Tibial artery (tissue), 4 donors: ENCODE measurements around the gene SMC4.

Experiments
- DNase-seq, 2 donors: peaks; one replicate each; pipeline ENCODE4 v3.0.0-alpha.2; 2019
- H3K27ac ChIP-seq, 2 donors: fragments of 200-600 bp; sonication (generic) in 1 of 2; 1 replicate in 1 of 2; 2 replicates in 1 of 2; pipeline ENCODE4 v1.5.1; 2018 to 2019; ENCODE audit warnings: mild to moderate bottlenecking in 1 of 2
- H3K27me3 ChIP-seq, 2 donors: fragments of 200-600 bp; sonication (generic) in 1 of 2; one replicate each; pipeline versions ENCODE4 v1.5.1 to v1.6.0; 2016 to 2019
- H3K36me3 ChIP-seq, 3 donors: fragments of 200-600 bp; sonication (generic) in 2 of 3; one replicate each; pipeline ENCODE4 v1.5.1; 2016 to 2019; ENCODE audit warnings: mild to moderate bottlenecking in 2 of 3
- H3K4me1 ChIP-seq, 4 donors: fragments of 200-600 bp; sonication (generic) in 2 of 4; 1 replicate in 3 of 4; 2 replicates in 1 of 4; pipeline ENCODE4 v1.5.1; 2016 to 2019
- H3K4me3 ChIP-seq, 2 donors: fragments of 200-600 bp; sonication (generic) in 1 of 2; 1 replicate in 1 of 2; 2 replicates in 1 of 2; pipeline ENCODE4 v1.5.1; 2018 to 2019; ENCODE audit warnings: mild to moderate bottlenecking in 2 of 2
- H3K9me3 ChIP-seq, 3 donors: fragments of 200-600 bp; sonication (generic) in 1 of 3; one replicate each; pipeline ENCODE4 v1.5.1; 2016 to 2019
- intact Hi-C: fragments of 100-400 bp; cut with DNase I; formaldehyde crosslinking; loops from one replicate; pipeline ENCODE4 v1.15.0; 2023; ENCODE audit warnings: low total_unique reads
- TF ChIP-seq, protein P1 (sequence below), 2 experiments: fragments of 200-600 bp in 1 of 2; fragments of 450-650 bp in 1 of 2; IDR thresholded peaks; one replicate each; pipeline ENCODE4 v1.5.1; 2017 to 2019; ENCODE audit warnings: antibody characterized with exemption in 2 of 2, mild to moderate bottlenecking in 1 of 2, moderate library complexity in 1 of 2

Gene SMC4

DNA sequence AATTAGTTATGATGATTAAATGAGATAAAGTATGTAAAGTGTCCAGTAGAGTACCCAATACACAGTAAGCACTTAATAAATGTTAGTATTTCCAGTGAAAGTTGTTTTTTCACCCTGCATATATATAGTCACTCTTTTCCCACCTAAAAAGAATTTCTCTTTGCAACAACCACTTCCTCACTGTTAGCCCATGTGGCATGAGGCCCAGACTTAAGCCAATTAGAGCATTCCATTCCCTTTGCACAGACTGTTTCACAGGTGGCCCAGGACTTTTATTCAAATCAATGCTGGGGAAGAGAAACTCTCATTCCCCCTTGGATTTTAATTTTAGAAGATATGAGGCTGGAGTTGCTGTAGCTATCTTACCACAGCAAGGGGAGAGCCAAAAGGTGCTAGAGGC lies 4.2 kb upstream of the SMC4 start:
- Histone ChIP-seq H3K4me3 (no peak overlapping the region), H3K4me1 (peaks cover 0 to 9% (median 7%) of the 10 kb centered on the region in 4 donors), H3K9me3 (no peaks in the 10 kb centered on the region), H3K27ac (no peak overlapping the region), H3K36me3 (no peaks in the 10 kb centered on the region), H3K27me3 (no peaks in the 10 kb centered on the region)
- DNase-seq = no peak
- intact Hi-C loops = no loop called here
- TF ChIP-seq, protein P1, sequence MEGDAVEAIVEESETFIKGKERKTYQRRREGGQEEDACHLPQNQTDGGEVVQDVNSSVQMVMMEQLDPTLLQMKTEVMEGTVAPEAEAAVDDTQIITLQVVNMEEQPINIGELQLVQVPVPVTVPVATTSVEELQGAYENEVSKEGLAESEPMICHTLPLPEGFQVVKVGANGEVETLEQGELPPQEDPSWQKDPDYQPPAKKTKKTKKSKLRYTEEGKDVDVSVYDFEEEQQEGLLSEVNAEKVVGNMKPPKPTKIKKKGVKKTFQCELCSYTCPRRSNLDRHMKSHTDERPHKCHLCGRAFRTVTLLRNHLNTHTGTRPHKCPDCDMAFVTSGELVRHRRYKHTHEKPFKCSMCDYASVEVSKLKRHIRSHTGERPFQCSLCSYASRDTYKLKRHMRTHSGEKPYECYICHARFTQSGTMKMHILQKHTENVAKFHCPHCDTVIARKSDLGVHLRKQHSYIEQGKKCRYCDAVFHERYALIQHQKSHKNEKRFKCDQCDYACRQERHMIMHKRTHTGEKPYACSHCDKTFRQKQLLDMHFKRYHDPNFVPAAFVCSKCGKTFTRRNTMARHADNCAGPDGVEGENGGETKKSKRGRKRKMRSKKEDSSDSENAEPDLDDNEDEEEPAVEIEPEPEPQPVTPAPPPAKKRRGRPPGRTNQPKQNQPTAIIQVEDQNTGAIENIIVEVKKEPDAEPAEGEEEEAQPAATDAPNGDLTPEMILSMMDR (IDR thresholded peaks at IDR 0.05) = no peak

- H3K4me1 ChIP-seq = peaks cover 0 to 17% (median 14%) of the 10 kb centered on the region in 4 donors
- TF ChIP-seq, protein P1 (IDR thresholded peaks at IDR 0.05) = no peak
- intact Hi-C loops = no loop called here
- DNase-seq = no peak
- no peaks in the 10 kb centered on the region for H3K27me3 ChIP-seq
- peak overlapping the region; percentile 87 to 88 for H3K27ac ChIP-seq
- peak overlapping the region; percentile 63 to 81 for H3K4me3 ChIP-seq
- no peaks in the 10 kb centered on the region for H3K9me3 ChIP-seq
- no peaks in the 10 kb centered on the region for H3K36me3 ChIP-seq
Observed at GRCh38 chr3:160398820-160399124, 678 bp upstream of the SMC4 start.

- H3K27me3 ChIP-seq = no peaks in the 10 kb centered on the region
- intact Hi-C loops = loop anchor here (10.0 kb wide), 1 partner anchor 165 kb away; the partner anchor contains the start of gene KPNA4
- H3K36me3 ChIP-seq = no peaks in the 10 kb centered on the region
- TF ChIP-seq, protein P1 (IDR thresholded peaks at IDR 0.05) = no peak
- DNase-seq = peak; percentile 28 to 73
- no peaks in the 10 kb centered on the region for H3K9me3 ChIP-seq
- peak overlapping the region; percentile 63 to 81 for H3K4me3 ChIP-seq
- H3K4me1 ChIP-seq = peaks cover 0 to 17% (median 14%) of the 10 kb centered on the region in 4 donors
- H3K27ac ChIP-seq = peak overlapping the region; percentile 87 to 88
Observed at GRCh38 chr3:160400030-160400701, 716 bp downstream of the SMC4 start.

DNA sequence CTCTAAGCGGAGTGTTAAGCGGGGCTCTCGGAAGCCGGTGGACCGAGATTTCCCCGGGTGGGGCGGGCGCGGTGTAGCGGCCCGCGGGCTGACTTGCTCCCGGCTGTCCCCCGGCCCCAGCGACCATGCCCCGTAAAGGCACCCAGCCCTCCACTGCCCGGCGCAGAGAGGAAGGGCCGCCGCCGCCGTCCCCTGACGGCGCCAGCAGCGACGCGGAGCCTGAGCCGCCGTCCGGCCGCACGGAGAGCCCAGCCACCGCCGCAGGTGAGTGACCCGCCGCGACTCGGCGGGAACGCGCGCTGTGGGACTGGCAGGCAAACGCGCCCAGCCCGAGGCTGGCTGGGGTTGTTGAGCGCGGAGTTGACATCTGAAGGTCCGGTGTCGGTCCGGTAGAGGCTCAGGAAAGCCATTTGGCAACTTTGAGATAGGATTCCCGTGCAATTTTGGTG lies 1.3 kb downstream of the SMC4 start:
- intact Hi-C loops = loop anchor here (10.0 kb wide), 1 partner anchor 164 kb away; the partner anchor contains the start of gene KPNA4
- Histone ChIP-seq H3K27ac (peak overlapping the region; percentile 87 to 88), H3K36me3 (no peaks in the 10 kb centered on the region), H3K27me3 (no peaks in the 10 kb centered on the region), H3K4me1 (peaks cover 0 to 17% (median 14%) of the 10 kb centered on the region in 4 donors), H3K9me3 (no peaks in the 10 kb centered on the region), H3K4me3 (peak overlapping the region; percentile 63 to 81)
- TF ChIP-seq, protein P1 (IDR thresholded peaks at IDR 0.05) = no peak
- DNase-seq = peak in 1 of 2 donors; percentile 65

GRCh38 chr3:160401291-160402095 lies 2.0 kb downstream of the SMC4 start:
- no peak for DNase-seq
- Histone ChIP-seq H3K27ac (peak overlapping the region; percentile 87 to 88), H3K36me3 (no peaks in the 10 kb centered on the region), H3K4me1 (peaks cover 0 to 17% (median 14%) of the 10 kb centered on the region in 4 donors), H3K27me3 (no peaks in the 10 kb centered on the region), H3K4me3 (peak overlapping the region; percentile 63 to 81), H3K9me3 (no peaks in the 10 kb centered on the region)
- intact Hi-C loops = loop anchor here (10.0 kb wide), 1 partner anchor 163 kb away; the partner anchor contains the start of gene KPNA4
- TF ChIP-seq, protein P1 (IDR thresholded peaks at IDR 0.05) = no peak
